ENCODE measurements around the gene COL18A1.

GRCh38 chr21:45415943-45416611 is 11.1 kb downstream of the COL18A1 start:
- no peak for TF ChIP-seq POU5F1 (IDR thresholded peaks at IDR 0.05; ENCODE audit: borderline replicate concordance, low read depth, low read length, partially characterized antibody)
- no peak for TF ChIP-seq SPI1 (IDR thresholded peaks at IDR 0.05; ENCODE audit: borderline replicate concordance, low read depth, low read length)
- TF ChIP-seq ZBTB7A (IDR thresholded peaks at IDR 0.05; ENCODE audit: borderline replicate concordance, control insufficient read depth, low read depth, low read length), result no peak
- no peak for TF ChIP-seq CTCF (IDR thresholded peaks at IDR 0.05 in 2 of 3, conservative IDR thresholded peaks at IDR 0.05 in 1 of 3; ENCODE audit: insufficient read depth in 2 of 3, low read depth in 1 of 3, low read length in 3 of 3)
